Gastroesophageal sphincter (tissue), 4 donors: ENCODE results near the gene APEH. TPM values are rescaled to one million over a fixed set of nuclear protein-coding genes. Genes with fewer than 3 reads are reported as not detected.

Source experiments
- ATAC-seq: fragments of 150-250 bp; one replicate; pipeline ENCODE4 v1.9.1; 2016; ENCODE audit warnings: mild to moderate bottlenecking, moderate library complexity
- H3K27ac ChIP-seq, 4 donors: fragments of 200-600 bp; sonication (generic) in 3 of 4; 1 replicate in 3 of 4; 2 replicates in 1 of 4; pipeline ENCODE4 v1.5.1; 2016 to 2019
- H3K27me3 ChIP-seq: fragments of 200-600 bp; sonication (generic); one replicate; pipeline ENCODE4 v1.5.1; 2019
- H3K36me3 ChIP-seq, 2 donors: fragments of 200-600 bp; sonication (generic); one replicate each; pipeline ENCODE4 v1.5.1; 2019; ENCODE audit warnings: control low read depth in 1 of 2
- H3K4me1 ChIP-seq, 3 donors: fragments of 200-600 bp; sonication (generic); 1 replicate in 2 of 3; 2 replicates in 1 of 3; pipeline ENCODE4 v1.5.1; 2016 to 2019; ENCODE audit warnings: control low read depth in 2 of 3
- H3K4me3 ChIP-seq, 2 donors: fragments of 200-600 bp; sonication (generic); one replicate each; pipeline ENCODE4 v1.5.1; 2019; ENCODE audit warnings: mild to moderate bottlenecking in 1 of 2, moderate library complexity in 1 of 2
- H3K9me3 ChIP-seq, 3 donors: fragments of 200-600 bp; sonication (generic); one replicate each; pipeline ENCODE4 v1.5.1; 2017 to 2019; ENCODE audit warnings: control low read depth in 2 of 3
- CTCF ChIP-seq, 4 experiments: fragments of 200-600 bp in 2 of 4; fragments of 450-650 bp in 2 of 4; sonication (generic) in 1 of 4; IDR thresholded peaks; one replicate each; pipeline ENCODE4 v1.5.1; 2017 to 2019; ENCODE audit warnings: antibody characterized with exemption in 4 of 4, mild to moderate bottlenecking in 2 of 4, moderate library complexity in 2 of 4
- EP300 ChIP-seq: sonication (generic); formaldehyde crosslinking; IDR thresholded peaks from one replicate; pipeline ENCODE4 v1.6.1; 2017; ENCODE audit warnings: antibody characterized with exemption, mild to moderate bottlenecking
- POLR2A ChIP-seq, 2 donors: fragments of 450-650 bp; IDR thresholded peaks; one replicate each; pipeline ENCODE4 v1.6.1; 2017; ENCODE audit warnings: antibody characterized with exemption in 2 of 2, mild to moderate bottlenecking in 2 of 2, moderate library complexity in 1 of 2
- POLR2AphosphoS5 ChIP-seq: sonication (generic); formaldehyde crosslinking; IDR thresholded peaks from one replicate; pipeline ENCODE4 v1.6.1; 2017; ENCODE audit warnings: antibody characterized with exemption
- WGBS, 2 donors: methylation state at CpG; one replicate each; pipeline ENCODE4 v1.1.5; 2018; ENCODE audit warnings: low coverage in 1 of 2; 5-methylcytosine and 5-hydroxymethylcytosine counted together
- total RNA-seq, 4 donors: library from RNA; depleted of rRNA; stranded (reverse); fragments of >200 nt; gene quantifications; one replicate each; pipeline ENCODE4 v1.1.0, GENCODE V29; 2016

Gene APEH
- total RNA-seq, 4 donors from 2014 or later: 61.4 to 80.2 (median 71.5) TPM

GRCh38 chr3:49670940-49671290, 3.2 kb upstream of the APEH start:
- Histone ChIP-seq H3K36me3 (peaks cover 0 to 8% of the 10 kb centered on the region in 2 donors), H3K4me3 (no peak overlapping the region), H3K27me3 (peaks cover 36% of the 10 kb centered on the region), H3K27ac (no peak overlapping the region), H3K4me1 (peaks cover 0 to 25% (median 10%) of the 10 kb centered on the region in 3 donors), H3K9me3 (no peaks in the 10 kb centered on the region)
- WGBS, 2 donors: 72% methylated on average over 6 of the region's 6 CpGs; no CpG with 5 or more reads in 1 of the 2 donors
- no peak for ATAC-seq
- TF ChIP-seq POLR2AphosphoS5 (no peak), POLR2A (IDR thresholded peaks at IDR 0.05) (no peak)

GRCh38 chr3:49671291-49672288, 2.6 kb upstream of the APEH start:
- ATAC-seq: no peak
- WGBS, 2 donors: 23 to 37% methylated on average over 6 to 10 of the region's 11 CpGs
- Histone ChIP-seq H3K4me1 (peaks cover 0 to 25% (median 10%) of the 10 kb centered on the region in 3 donors), H3K27ac (no peak overlapping the region), H3K27me3 (peaks cover 29% of the 10 kb centered on the region), H3K9me3 (no peaks in the 10 kb centered on the region), H3K4me3 (no peak overlapping the region), H3K36me3 (peaks cover 0 to 15% of the 10 kb centered on the region in 2 donors)
- TF ChIP-seq POLR2AphosphoS5 (no peak), EP300 (no peak), CTCF (IDR thresholded peaks at IDR 0.05) (peak in 3 of 4 experiments; percentile 67 to 84 (median 77))

GRCh38 chr3:49673121-49673714, 933 bp upstream of the APEH start:
- Histone ChIP-seq H3K9me3 (no peaks in the 10 kb centered on the region), H3K4me1 (peaks cover 0 to 25% (median 10%) of the 10 kb centered on the region in 3 donors), H3K4me3 (peak overlapping the region; percentile 65 to 93), H3K27me3 (peaks cover 14% of the 10 kb centered on the region), H3K27ac (peak overlapping the region; percentile 64 to 94 (median 92)), H3K36me3 (peaks cover 0 to 31% of the 10 kb centered on the region in 2 donors)
- no CpG with 5 or more reads among the region's 17 CpGs for WGBS, 2 donors
- no peak for TF ChIP-seq POLR2A (IDR thresholded peaks at IDR 0.05)
- no peak for TF ChIP-seq POLR2AphosphoS5
- no peak for TF ChIP-seq CTCF (IDR thresholded peaks at IDR 0.05)
- no peak for TF ChIP-seq EP300
- no peak for ATAC-seq

- Histone ChIP-seq H3K27me3 (peaks cover under 1% of the 10 kb centered on the region), H3K4me1 (peaks cover 0 to 25% (median 10%) of the 10 kb centered on the region in 3 donors), H3K36me3 (peaks cover 0 to 44% of the 10 kb centered on the region in 2 donors), H3K27ac (peak overlapping the region; percentile 64 to 94 (median 92)), H3K9me3 (no peaks in the 10 kb centered on the region), H3K4me3 (peak overlapping the region; percentile 65 to 93)
- ATAC-seq: peak; percentile 20
- WGBS, 2 donors: 0% methylated on average over 3 to 6 of the region's 34 CpGs
- TF ChIP-seq POLR2AphosphoS5 (no peak), CTCF (IDR thresholded peaks at IDR 0.05) (peak in 2 of 4 experiments; percentile 32 to 46)
Measured at GRCh38 chr3:49674497-49674983, 389 bp downstream of the APEH start.

- no peak overlapping the region for H3K27ac ChIP-seq
- H3K4me3 ChIP-seq: no peak overlapping the region
- TF ChIP-seq CTCF (IDR thresholded peaks at IDR 0.05) (no peak), POLR2AphosphoS5 (no peak), EP300 (no peak)
- peaks cover 0 to 58% of the 10 kb centered on the region in 2 donors for H3K36me3 ChIP-seq
- 80% methylated on average over 1 of the region's 11 CpGs; no CpG with 5 or more reads in 1 of the 2 donors for WGBS, 2 donors
- H3K27me3 ChIP-seq: no peaks in the 10 kb centered on the region
- peaks cover 0 to 25% (median 10%) of the 10 kb centered on the region in 3 donors for H3K4me1 ChIP-seq
- H3K9me3 ChIP-seq: no peaks in the 10 kb centered on the region
- ATAC-seq: no peak
Measured at GRCh38 chr3:49675912-49676311, 1.8 kb downstream of the APEH start.
